ENCODE measurements around the gene FITM1. TPM values are rescaled to one million over a fixed set of nuclear protein-coding genes. Genes with fewer than 3 reads are reported as not detected.

FITM1 gene
- total RNA-seq, 1 donor from 2014 or later: 0.59 TPM

GRCh38 chr14:24138396-24139271, 8.2 kb downstream of the FITM1 start:
- peaks cover 25% of the 10 kb centered on the region for H3K36me3 Mint-ChIP-seq (ENCODE audit: low read depth, unreplicated experiment)
- peaks cover 9% of the 10 kb centered on the region for H3K27me3 Mint-ChIP-seq (ENCODE audit: unreplicated experiment)
- H3K4me3 Mint-ChIP-seq (ENCODE audit: unreplicated experiment): peak overlapping the region; percentile 56
- H3K4me1 Mint-ChIP-seq (ENCODE audit: unreplicated experiment): peaks cover 16% of the 10 kb centered on the region
- no peak for DNase-seq (ENCODE audit: low spot score)
- H3K27ac Mint-ChIP-seq (ENCODE audit: unreplicated experiment): no peak overlapping the region
- no peaks in the 10 kb centered on the region for H3K9me3 Mint-ChIP-seq (ENCODE audit: unreplicated experiment)
- TF ChIP-seq CTCF (IDR thresholded peaks at IDR 0.05; ENCODE audit: unreplicated experiment): no peak

GRCh38 chr14:24139272-24139934, 8.9 kb downstream of the FITM1 start:
- H3K36me3 Mint-ChIP-seq (ENCODE audit: low read depth, unreplicated experiment): peaks cover 29% of the 10 kb centered on the region
- peaks cover 11% of the 10 kb centered on the region for H3K27me3 Mint-ChIP-seq (ENCODE audit: unreplicated experiment)
- DNase-seq (ENCODE audit: low spot score): no peak
- no peaks in the 10 kb centered on the region for H3K9me3 Mint-ChIP-seq (ENCODE audit: unreplicated experiment)
- peak overlapping the region; percentile 78 for H3K4me3 Mint-ChIP-seq (ENCODE audit: unreplicated experiment)
- peaks cover 16% of the 10 kb centered on the region for H3K4me1 Mint-ChIP-seq (ENCODE audit: unreplicated experiment)
- no peak overlapping the region for H3K27ac Mint-ChIP-seq (ENCODE audit: unreplicated experiment)
- TF ChIP-seq CTCF (IDR thresholded peaks at IDR 0.05; ENCODE audit: unreplicated experiment): no peak

- Mint-ChIP-seq H3K27me3 (ENCODE audit: unreplicated experiment) (peaks cover 9% of the 10 kb centered on the region), H3K9me3 (ENCODE audit: unreplicated experiment) (no peaks in the 10 kb centered on the region), H3K4me1 (ENCODE audit: unreplicated experiment) (peaks cover 15% of the 10 kb centered on the region), H3K36me3 (ENCODE audit: low read depth, unreplicated experiment) (peaks cover 28% of the 10 kb centered on the region), H3K27ac (ENCODE audit: unreplicated experiment) (peak within 1 kb of the TSS; percentile 76), H3K4me3 (ENCODE audit: unreplicated experiment) (peak within 1 kb of the TSS; percentile 95)
- TF ChIP-seq CTCF (IDR thresholded peaks at IDR 0.05; ENCODE audit: unreplicated experiment): no peak
- peak; percentile 97 for DNase-seq (ENCODE audit: low spot score)
Observed at GRCh38 chr14:24141097-24141880, 10.8 kb downstream of the FITM1 start, which contains the start of gene EMC9. TSS of gene EMC9 (minus strand) at chr14:24141591. CDS start at chr14:24141304, 287 bp downstream.

GRCh38 chr14:24143511-24143910, 13.1 kb downstream of the FITM1 start:
- Mint-ChIP-seq H3K27me3 (ENCODE audit: unreplicated experiment) (peaks cover 13% of the 10 kb centered on the region), H3K36me3 (ENCODE audit: low read depth, unreplicated experiment) (peaks cover 28% of the 10 kb centered on the region), H3K27ac (ENCODE audit: unreplicated experiment) (no peak overlapping the region), H3K9me3 (ENCODE audit: unreplicated experiment) (no peaks in the 10 kb centered on the region), H3K4me1 (ENCODE audit: unreplicated experiment) (peaks cover 26% of the 10 kb centered on the region), H3K4me3 (ENCODE audit: unreplicated experiment) (peak overlapping the region; percentile 4)
- TF ChIP-seq CTCF (IDR thresholded peaks at IDR 0.05; ENCODE audit: unreplicated experiment): no peak
- DNase-seq (ENCODE audit: low spot score): no peak

Measured in endothelial cell (in vitro differentiated cells).